OCI-M2 (cell line): Measurements from ENCODE around the gene RANBP1.

Experiments
- DNase-seq: peaks from one replicate; lab custom pipeline; 2025; ENCODE audit not compliant: unreplicated experiment; lab: John Stamatoyannopoulos, UW

RANBP1 gene

GRCh38 chr22:20107951-20108756 is 7.8 kb upstream of the RANBP1 start:
- DNase-seq: no peak

GRCh38 chr22:20108757-20109230 is 7.1 kb upstream of the RANBP1 start:
- no peak for DNase-seq

- no peak for DNase-seq
Observed at GRCh38 chr22:20109411-20110358, 6.2 kb upstream of the RANBP1 start.

GRCh38 chr22:20110359-20110985 is 5.4 kb upstream of the RANBP1 start:
- no peak for DNase-seq

GRCh38 chr22:20111045-20111688 is 4.7 kb upstream of the RANBP1 start:
- DNase-seq: no peak

- no peak for DNase-seq
Observed at GRCh38 chr22:20111689-20112622, 3.9 kb upstream of the RANBP1 start.

- no peak for DNase-seq
Observed at GRCh38 chr22:20112623-20113511, 3.0 kb upstream of the RANBP1 start.

GRCh38 chr22:20113551-20114310 is 2.2 kb upstream of the RANBP1 start:
- DNase-seq: no peak

- DNase-seq: no peak
Observed at GRCh38 chr22:20114506-20115475, 1.1 kb upstream of the RANBP1 start.

GRCh38 chr22:20116376-20116950 is 559 bp downstream of the RANBP1 start:
- no peak for DNase-seq

GRCh38 chr22:20116951-20117632 is 1.2 kb downstream of the RANBP1 start, which contains the start of gene TRMT2A:
Gene TRMT2A (minus strand): TSS chr22:20117226. CDS start chr22:20116906, 320 bp downstream.
- peak; percentile 58 for DNase-seq

- no peak for DNase-seq
Observed at GRCh38 chr22:20117633-20118299, 1.9 kb downstream of the RANBP1 start.

- no peak for DNase-seq
Observed at GRCh38 chr22:20118300-20119020, 2.6 kb downstream of the RANBP1 start.

- no peak for DNase-seq
Observed at GRCh38 chr22:20121856-20122415, 6.0 kb downstream of the RANBP1 start.
